Measurements from ENCODE around the gene CYS1.
"Not testable (repeated sequence)": the region's sequence is repeated elsewhere in the genome, so short reads cannot be mapped to it uniquely, and the experiment has no call there.

The CYS1 gene

DNA sequence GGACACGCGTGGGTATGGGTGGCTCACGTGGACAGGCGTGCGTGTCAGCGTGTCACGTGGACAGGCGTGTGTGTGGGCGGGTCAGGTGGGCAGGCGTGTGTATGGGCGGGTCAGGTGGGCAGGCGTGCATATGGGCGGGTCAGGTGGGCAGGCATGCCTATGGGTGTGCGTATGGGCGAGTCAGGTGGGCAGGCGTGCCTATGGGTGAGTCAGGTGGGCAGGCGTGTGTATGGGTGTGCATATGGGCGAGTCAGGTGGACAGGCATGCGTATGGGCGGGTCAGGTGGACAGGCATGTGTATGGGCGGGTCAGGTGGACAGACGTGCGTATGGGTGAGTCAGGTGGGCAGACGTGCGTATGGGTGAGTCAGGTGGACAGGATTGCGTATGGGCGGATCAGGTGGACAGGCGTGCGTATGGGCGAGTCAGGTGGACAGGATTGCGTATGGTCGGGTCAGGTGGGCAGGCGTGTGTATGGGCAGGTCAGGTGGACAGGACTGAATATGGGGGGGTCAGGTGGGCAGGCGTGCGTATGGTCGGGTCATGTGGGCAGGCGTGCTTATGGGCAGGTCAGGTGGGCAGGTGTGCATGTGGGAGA lies 67.7 kb downstream of the CYS1 start:
- DNase-seq (ENCODE audit: low spot score), result not testable (repeated sequence)

DNA sequence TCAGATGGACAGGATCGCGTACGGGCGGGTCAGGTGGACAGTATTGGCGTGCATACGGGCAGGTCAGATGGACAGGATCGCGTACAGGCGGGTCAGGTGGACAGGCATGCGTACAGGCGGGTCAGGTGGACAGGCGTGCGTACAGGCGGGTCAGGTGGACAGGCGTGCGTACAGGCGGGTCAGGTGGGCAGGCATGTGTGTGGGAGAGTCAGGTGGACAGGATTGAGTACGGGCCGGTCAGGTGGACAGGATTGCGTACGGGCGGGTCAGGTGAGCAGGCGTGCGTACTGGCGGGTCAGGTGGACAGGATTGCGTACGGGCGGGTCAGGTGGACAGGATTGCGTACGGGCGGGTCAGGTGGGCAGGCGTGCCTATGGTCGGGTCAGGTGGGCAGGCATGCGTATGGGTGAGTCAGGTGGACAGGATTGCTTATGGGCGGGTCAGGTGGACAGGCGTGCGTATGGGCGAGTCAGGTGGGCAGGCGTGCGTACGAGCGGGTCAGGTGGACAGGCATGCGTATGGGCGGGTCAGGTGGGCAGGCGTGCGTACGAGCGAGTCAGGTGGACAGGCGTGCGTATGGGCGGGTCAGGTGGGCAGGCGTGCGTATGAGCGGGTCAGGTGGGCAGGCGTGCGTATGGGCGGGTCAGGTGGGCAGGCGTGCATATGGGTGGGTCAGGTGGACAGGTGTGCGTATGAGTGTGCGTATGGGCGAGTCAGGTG lies 68.4 kb downstream of the CYS1 start:
- not testable (repeated sequence) for DNase-seq (ENCODE audit: low spot score)

DNA sequence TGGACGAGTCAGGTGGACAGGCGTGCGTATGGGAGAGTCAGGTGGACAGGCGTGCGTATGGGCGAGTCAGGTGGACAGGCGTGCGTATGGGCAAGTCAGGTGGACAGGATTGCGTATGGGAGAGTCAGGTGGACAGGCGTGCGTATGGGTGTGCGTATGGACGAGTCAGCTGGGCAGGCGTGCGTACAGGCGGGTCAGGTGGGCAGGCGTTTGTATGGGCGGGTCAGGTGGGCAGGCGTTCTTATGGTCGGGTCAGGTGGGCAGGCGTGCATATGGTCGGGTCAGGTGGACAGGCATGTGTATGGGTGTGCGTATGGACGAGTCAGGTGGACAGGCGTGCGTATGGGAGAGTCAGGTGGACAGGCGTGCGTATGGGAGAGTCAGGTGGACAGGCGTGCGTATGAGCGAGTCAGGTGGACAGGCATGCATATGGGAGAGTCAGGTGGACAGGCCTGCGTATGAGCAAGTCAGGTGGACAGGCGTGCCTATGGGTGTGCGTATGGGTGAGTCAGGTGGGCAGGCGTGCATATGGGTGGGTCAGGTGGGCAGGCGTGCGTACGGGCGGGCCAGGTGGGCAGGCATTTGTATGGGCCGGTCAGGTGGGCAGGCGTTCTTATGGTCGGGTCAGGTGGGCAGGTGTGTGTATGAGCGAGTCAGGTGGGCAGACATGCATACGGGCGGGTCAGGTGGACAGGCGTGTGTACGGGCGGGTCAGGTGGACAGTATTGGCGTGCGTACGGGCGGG lies 69.2 kb downstream of the CYS1 start:
- DNase-seq (ENCODE audit: low spot score), result not testable (repeated sequence)

DNA sequence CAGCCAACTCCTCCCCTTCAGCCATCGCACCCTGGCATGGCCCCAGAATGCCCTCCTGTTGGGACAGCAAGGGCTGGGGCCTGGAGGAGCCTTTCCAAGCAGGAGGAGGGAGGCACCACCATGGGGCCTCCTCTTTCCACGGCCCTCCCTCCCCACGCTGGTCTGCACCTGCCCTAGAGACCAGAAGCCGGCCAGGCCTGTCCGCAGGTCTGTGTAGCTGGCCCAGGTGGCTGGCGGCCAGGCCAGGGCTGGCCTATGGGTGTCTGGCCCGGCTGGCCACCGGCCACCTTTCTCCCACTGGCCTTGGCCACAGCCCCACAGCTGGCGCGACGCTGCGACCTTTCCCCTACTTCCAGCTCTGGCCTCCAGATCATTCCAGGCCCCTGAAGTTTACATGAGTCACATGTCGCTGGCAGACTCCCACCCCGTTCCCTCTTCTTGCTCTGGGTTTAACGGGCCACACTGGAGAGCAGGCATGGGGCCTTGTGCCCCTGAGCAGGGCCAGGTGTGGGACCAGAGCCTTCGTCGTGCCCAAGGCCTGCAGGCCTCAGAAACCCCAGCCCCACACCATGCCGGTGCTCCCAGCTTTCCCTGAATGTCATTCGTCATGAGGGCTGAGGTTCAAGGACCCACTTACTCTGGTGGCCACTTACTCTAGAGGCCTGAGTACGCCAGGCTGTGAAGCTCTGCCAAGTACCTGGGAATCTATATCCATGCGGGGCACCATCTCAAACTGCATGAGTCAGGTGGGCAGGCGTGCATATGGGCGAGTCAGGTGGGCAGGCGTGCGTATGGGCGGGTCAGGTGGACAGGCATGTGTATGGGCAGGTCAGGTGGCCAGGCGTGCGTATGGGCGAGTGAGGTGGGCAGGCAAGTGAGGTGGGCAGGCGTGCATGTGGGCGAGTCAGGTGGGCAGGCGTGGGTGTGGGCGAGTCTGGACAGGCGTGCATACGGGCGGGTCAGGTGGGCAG lies 70.1 kb downstream of the CYS1 start:
- DNase-seq (ENCODE audit: low spot score), result no peak

DNA sequence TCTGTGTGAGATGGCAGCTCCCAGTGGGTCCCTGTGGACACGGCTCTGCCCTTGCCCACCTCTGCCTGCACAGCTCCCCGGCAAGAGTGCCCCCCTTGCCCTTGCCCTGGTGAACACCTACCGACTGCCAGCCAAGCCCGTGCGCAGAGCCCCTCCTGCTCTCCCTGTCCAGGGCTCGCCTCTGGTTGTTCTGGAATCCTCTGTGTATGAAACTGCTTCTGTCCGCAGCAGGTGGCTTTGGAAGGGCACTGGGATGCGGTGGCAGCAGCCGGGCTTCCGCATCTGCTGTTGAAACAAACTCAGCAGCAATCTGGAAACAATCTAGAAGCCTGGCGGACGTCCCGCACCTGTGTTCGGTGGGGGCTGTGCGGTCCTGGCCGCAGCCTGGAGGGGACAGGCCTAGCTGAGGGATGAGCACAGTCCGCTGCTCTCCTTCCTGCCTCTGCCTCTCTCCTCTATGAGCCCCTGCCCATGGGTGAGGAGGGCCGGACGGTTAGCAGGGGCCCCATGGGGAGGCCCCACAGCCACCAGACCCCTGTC lies 70.9 kb downstream of the CYS1 start:
- no peak for DNase-seq (ENCODE audit: low spot score)

DNA sequence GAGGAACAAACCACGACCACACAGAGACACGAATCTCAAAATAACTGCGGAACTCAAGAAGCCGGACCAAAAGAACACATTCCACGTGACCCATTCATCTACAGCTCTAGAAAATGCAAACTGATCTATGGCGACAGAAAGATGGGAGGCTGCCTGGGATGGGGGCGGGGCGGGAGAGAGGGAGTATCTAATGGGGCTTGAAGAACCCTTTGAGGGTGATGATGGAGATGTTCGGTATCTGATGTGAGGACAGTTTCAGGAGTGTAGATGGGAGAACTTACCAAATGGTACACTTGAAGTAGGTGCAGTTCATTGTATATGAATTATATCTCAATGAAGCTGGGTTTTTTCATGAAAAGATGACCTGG lies 71.4 kb downstream of the CYS1 start:
- DNase-seq (ENCODE audit: low spot score), result no peak

DNA sequence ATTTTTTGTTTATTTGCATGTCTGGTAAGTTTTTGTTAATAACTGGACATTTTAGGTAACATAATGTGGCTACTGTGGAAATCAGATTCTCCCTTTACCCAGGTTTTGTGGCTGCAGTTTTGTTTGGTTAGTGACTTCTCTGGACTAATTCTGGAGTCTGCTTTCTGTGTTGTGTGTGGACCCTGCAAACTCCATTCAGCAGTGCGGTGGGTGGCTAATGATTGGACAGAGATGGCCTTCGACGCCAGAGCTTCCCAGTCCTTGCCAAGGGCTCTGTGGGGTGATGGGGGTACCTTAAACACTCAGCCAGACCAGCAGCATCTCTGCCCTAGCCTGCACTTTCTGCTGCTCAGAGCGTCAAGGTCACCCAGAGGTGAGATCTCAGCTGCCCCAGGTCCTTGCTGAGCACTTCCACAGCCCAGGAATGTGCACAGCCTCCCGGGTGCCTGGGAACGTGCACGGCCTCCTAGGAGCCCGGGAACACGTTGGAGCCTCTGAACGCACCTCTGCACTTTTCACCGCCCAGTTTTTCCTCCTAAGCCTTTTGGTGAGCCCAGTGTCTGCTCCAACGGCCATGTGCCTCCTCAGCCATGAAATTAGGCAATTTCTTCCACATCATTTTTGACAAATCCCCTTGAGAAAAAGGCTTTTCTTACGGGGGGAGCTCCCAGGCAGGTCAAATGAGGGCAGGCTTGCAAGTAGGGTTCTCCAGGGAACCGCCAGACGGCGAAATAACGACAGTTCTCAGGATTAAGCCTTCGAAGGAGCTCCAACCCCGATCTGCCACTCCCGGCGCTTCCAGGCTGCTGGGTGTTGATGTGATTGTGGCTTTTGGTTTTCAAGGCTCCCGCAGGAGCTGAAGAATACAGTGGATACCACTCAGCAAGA lies 72.0 kb downstream of the CYS1 start:
- DNase-seq (ENCODE audit: low spot score), result no peak

DNA sequence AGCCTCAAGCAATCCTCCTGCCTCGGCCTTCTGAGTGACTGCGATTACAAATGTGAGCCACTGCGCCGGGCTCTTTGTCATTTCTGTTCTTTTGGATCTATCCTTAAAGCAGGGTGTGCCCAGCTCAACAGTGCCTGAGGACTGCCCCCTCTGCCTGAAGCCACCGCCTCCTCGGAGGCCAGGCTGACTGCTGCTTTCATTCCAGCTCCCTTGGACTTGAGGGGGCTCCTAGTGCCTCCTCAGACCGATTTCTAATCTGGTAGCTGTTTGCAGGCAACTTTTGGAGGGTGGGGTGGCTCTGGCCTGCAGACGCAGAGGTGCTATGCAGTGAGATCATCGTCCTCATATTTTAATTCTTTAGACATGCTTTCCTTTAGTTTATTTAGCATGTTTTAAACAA lies 72.8 kb downstream of the CYS1 start:
- no peak for DNase-seq (ENCODE audit: low spot score)
